ENCODE measurements around the gene GOLGA5.

DNA sequence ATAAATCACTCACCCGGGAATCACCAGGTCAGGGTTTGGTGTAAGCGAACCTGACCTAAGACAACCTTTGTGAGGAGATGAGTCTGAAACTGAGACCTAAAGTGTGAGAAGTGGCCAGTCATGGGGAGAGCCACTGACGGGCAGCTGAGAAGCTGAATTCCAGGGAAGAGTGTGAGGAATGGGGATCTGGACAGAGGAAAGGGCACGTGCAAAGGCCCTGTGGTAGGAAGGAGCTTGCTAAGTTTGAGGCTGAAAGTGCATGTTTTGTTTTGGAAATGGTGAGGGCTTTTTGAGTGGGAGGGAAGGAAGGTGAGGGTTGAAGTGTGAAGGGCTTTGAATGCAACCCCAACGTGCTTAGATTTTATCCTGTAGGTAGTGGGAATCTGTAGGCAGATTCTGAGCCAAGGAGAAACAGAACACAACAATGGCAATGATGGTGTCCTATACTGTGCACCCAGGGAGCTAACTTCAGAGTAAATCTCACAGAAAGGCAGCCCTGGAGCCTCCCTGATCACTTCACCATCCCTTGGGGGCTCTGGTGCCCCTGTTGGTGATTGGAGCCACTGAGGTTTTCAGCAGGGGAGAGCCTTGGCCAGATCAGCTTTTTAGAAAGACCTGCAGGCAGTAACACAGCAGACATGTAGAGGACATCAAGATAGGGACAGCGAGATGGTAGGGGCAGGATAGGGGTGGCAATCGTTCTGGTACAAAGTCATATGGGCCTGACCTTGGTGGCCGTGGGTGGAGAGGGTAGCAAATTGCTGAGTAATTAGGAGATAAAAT, 91.4 kb downstream of the GOLGA5 start:
- TF ChIP-seq CTCF (IDR thresholded peaks at IDR 0.05) (no peak), POLR2A (IDR thresholded peaks at IDR 0.05) (no peak)

All from right lobe of liver (tissue), 4 donors.